Panc1 (cell line): ENCODE measurements around the gene FAM163B.

Source experiments
- POLR2AphosphoS5 ChIP-seq: IDR thresholded peaks from 2 replicates; pipeline ENCODE4 v1.6.1; 2012; ENCODE audit warnings: mild to moderate bottlenecking, low read depth, low read length, moderate library complexity
- TCF7L2 ChIP-seq: IDR thresholded peaks from 2 replicates; pipeline ENCODE4 v1.6.1; 2011; ENCODE audit warnings: mild to moderate bottlenecking, low read depth, low read length, inconsistent platforms
- TF ChIP-seq, protein P1 (sequence below), 2 experiments: IDR thresholded peaks; 2 replicates each; pipeline ENCODE4 v1.6.1; 2011 to 2012; ENCODE audit warnings: low read depth in 2 of 2, control low read depth in 1 of 2, low read length in 1 of 2, mild to moderate bottlenecking in 1 of 2, moderate library complexity in 1 of 2; ENCODE audit not compliant: insufficient read depth in 1 of 2
- TF ChIP-seq, protein P2 (sequence below): fragments of 450-650 bp; IDR thresholded peaks from 2 replicates; pipeline ENCODE4 v1.5.1; 2017; ENCODE audit warnings: mild to moderate bottlenecking

DNA sequence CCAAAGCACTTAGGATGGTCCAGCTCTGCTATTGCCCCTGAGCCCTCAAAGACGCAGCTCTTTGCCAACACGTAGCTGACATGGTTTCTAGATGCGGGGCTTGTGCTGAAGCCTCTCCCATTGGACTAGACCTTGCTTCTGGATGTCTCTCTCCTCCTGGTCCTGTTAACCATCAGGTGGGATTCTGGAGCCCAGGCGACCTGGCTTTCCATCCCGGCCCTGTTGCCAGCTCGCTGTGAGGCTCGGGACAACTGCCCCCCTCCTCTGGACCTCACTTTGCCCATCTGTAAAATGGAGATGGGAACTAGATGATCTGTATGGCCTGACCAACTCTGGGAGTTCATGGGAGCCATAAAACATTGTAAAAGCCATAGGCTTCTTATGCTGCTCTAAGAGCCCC, 31.0 kb upstream of the FAM163B start:
- TF ChIP-seq, protein P1, sequence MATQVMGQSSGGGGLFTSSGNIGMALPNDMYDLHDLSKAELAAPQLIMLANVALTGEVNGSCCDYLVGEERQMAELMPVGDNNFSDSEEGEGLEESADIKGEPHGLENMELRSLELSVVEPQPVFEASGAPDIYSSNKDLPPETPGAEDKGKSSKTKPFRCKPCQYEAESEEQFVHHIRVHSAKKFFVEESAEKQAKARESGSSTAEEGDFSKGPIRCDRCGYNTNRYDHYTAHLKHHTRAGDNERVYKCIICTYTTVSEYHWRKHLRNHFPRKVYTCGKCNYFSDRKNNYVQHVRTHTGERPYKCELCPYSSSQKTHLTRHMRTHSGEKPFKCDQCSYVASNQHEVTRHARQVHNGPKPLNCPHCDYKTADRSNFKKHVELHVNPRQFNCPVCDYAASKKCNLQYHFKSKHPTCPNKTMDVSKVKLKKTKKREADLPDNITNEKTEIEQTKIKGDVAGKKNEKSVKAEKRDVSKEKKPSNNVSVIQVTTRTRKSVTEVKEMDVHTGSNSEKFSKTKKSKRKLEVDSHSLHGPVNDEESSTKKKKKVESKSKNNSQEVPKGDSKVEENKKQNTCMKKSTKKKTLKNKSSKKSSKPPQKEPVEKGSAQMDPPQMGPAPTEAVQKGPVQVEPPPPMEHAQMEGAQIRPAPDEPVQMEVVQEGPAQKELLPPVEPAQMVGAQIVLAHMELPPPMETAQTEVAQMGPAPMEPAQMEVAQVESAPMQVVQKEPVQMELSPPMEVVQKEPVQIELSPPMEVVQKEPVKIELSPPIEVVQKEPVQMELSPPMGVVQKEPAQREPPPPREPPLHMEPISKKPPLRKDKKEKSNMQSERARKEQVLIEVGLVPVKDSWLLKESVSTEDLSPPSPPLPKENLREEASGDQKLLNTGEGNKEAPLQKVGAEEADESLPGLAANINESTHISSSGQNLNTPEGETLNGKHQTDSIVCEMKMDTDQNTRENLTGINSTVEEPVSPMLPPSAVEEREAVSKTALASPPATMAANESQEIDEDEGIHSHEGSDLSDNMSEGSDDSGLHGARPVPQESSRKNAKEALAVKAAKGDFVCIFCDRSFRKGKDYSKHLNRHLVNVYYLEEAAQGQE (IDR thresholded peaks at IDR 0.05; ENCODE audit: insufficient read depth in 1 of 2, low read depth in 2 of 2, low read length in 1 of 2), result no peak
- TF ChIP-seq, protein P2, sequence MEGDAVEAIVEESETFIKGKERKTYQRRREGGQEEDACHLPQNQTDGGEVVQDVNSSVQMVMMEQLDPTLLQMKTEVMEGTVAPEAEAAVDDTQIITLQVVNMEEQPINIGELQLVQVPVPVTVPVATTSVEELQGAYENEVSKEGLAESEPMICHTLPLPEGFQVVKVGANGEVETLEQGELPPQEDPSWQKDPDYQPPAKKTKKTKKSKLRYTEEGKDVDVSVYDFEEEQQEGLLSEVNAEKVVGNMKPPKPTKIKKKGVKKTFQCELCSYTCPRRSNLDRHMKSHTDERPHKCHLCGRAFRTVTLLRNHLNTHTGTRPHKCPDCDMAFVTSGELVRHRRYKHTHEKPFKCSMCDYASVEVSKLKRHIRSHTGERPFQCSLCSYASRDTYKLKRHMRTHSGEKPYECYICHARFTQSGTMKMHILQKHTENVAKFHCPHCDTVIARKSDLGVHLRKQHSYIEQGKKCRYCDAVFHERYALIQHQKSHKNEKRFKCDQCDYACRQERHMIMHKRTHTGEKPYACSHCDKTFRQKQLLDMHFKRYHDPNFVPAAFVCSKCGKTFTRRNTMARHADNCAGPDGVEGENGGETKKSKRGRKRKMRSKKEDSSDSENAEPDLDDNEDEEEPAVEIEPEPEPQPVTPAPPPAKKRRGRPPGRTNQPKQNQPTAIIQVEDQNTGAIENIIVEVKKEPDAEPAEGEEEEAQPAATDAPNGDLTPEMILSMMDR, result no peak
- TF ChIP-seq POLR2AphosphoS5, result no peak
- TF ChIP-seq TCF7L2, result no peak
